Measurements from ENCODE around the gene TRUB2. TPM values are rescaled to one million over a fixed set of nuclear protein-coding genes. Genes with fewer than 3 reads are reported as not detected.

TRUB2 gene
- total RNA-seq, 1 donor from 2014 or later: 8.3 TPM

- H3K79me2 ChIP-seq (ENCODE audit: low read depth): no peaks in the 10 kb centered on the region
- H3K27ac Mint-ChIP-seq: no peak overlapping the region
- no peak overlapping the region for H3K4me3 Mint-ChIP-seq
- no peaks in the 10 kb centered on the region for H3K9me3 Mint-ChIP-seq
- H3K9ac ChIP-seq: no peak overlapping the region
- H3K9me3 ChIP-seq (ENCODE audit: low read depth): no peaks in the 10 kb centered on the region
- H3K4me1 Mint-ChIP-seq: peaks cover 44% of the 10 kb centered on the region
- H3K4me2 ChIP-seq: no peak overlapping the region
- no peaks in the 10 kb centered on the region for H3K36me3 ChIP-seq
- no peak for DNase-seq (ENCODE audit: low spot score)
- peaks cover 3% of the 10 kb centered on the region for H3K36me3 Mint-ChIP-seq
- no peak overlapping the region for H3K4me3 ChIP-seq
- no peak overlapping the region for H3K27ac ChIP-seq
- H2AFZ ChIP-seq (replicated peaks): no peak overlapping the region
- peaks cover 22% of the 10 kb centered on the region for H3F3A ChIP-seq (ENCODE audit: low read depth)
- peaks cover 82% of the 10 kb centered on the region for H4K20me1 ChIP-seq (ENCODE audit: low read depth)
- H3K4me1 ChIP-seq: peaks cover 6% of the 10 kb centered on the region
- H3K27me3 Mint-ChIP-seq (ENCODE audit: insufficient read depth, low read depth): peaks cover 18% of the 10 kb centered on the region
- peaks cover 91% of the 10 kb centered on the region for H3K27me3 ChIP-seq
- TF ChIP-seq EZH2 (IDR thresholded peaks at IDR 0.05) (no peak), EZH2phosphoT487 (IDR thresholded peaks at IDR 0.05) (no peak), CTCF (IDR thresholded peaks at IDR 0.05) (no peak)
Measured at GRCh38 chr9:128362774-128363173, 40.5 kb upstream of the TRUB2 start.

GRCh38 chr9:128361986-128362646, 39.9 kb upstream of the TRUB2 start:
- H3K4me3 ChIP-seq: no peak overlapping the region
- H3K9ac ChIP-seq: no peak overlapping the region

GRCh38 chr9:128361296-128361985, 39.2 kb upstream of the TRUB2 start:
- peak overlapping the region; percentile 62 for H3K4me3 Mint-ChIP-seq
- H3K9ac ChIP-seq: no peak overlapping the region
- H3K4me1 ChIP-seq: peaks cover 6% of the 10 kb centered on the region
- H3F3A ChIP-seq (ENCODE audit: low read depth): peaks cover 22% of the 10 kb centered on the region
- H3K27ac ChIP-seq: no peak overlapping the region
- peak overlapping the region; percentile 49 for H3K4me2 ChIP-seq
- no peaks in the 10 kb centered on the region for H3K79me2 ChIP-seq (ENCODE audit: low read depth)
- H3K9me3 Mint-ChIP-seq: no peaks in the 10 kb centered on the region
- H4K20me1 ChIP-seq (ENCODE audit: low read depth): peaks cover 72% of the 10 kb centered on the region
- peaks cover 78% of the 10 kb centered on the region for H3K27me3 ChIP-seq
- H3K36me3 Mint-ChIP-seq: peaks cover 6% of the 10 kb centered on the region
- no peak overlapping the region for H3K4me3 ChIP-seq
- H3K27me3 Mint-ChIP-seq (ENCODE audit: insufficient read depth, low read depth): peaks cover 10% of the 10 kb centered on the region
- H3K9me3 ChIP-seq (ENCODE audit: low read depth): no peaks in the 10 kb centered on the region
- no peak for TF ChIP-seq CTCF (IDR thresholded peaks at IDR 0.05)
- TF ChIP-seq EZH2phosphoT487 (IDR thresholded peaks at IDR 0.05): no peak
- H3K36me3 ChIP-seq: no peaks in the 10 kb centered on the region
- peak overlapping the region; percentile 75 for H3K27ac Mint-ChIP-seq
- no peak for DNase-seq (ENCODE audit: low spot score)
- no peak overlapping the region for H2AFZ ChIP-seq (replicated peaks)
- peaks cover 36% of the 10 kb centered on the region for H3K4me1 Mint-ChIP-seq

More at GRCh38 chr9:128361986-128362646, 39.9 kb upstream of the TRUB2 start:
- peaks cover 85% of the 10 kb centered on the region for H3K27me3 ChIP-seq
- H4K20me1 ChIP-seq (ENCODE audit: low read depth): peaks cover 79% of the 10 kb centered on the region
- peaks cover 6% of the 10 kb centered on the region for H3K4me1 ChIP-seq
- Mint-ChIP-seq H3K4me1 (peaks cover 42% of the 10 kb centered on the region), H3K9me3 (no peaks in the 10 kb centered on the region), H3K27me3 (ENCODE audit: insufficient read depth, low read depth) (peaks cover 16% of the 10 kb centered on the region), H3K27ac (peak overlapping the region; percentile 89), H3K36me3 (peaks cover 6% of the 10 kb centered on the region), H3K4me3 (no peak overlapping the region)
- TF ChIP-seq EZH2phosphoT487 (IDR thresholded peaks at IDR 0.05) (no peak), CTCF (IDR thresholded peaks at IDR 0.05) (peak; percentile 83)
- H3K79me2 ChIP-seq (ENCODE audit: low read depth): no peaks in the 10 kb centered on the region
- peak; percentile 91 for DNase-seq (ENCODE audit: low spot score)
- no peak overlapping the region for H3K27ac ChIP-seq
- peaks cover 22% of the 10 kb centered on the region for H3F3A ChIP-seq (ENCODE audit: low read depth)
- no peaks in the 10 kb centered on the region for H3K9me3 ChIP-seq (ENCODE audit: low read depth)
- peak overlapping the region; percentile 49 for H3K4me2 ChIP-seq
- no peak overlapping the region for H2AFZ ChIP-seq (replicated peaks)
- H3K36me3 ChIP-seq: no peaks in the 10 kb centered on the region
